ENCODE measurements around the gene AAGAB.
"Not testable (repeated sequence)": the region's sequence is repeated elsewhere in the genome, so short reads cannot be mapped to it uniquely, and the experiment has no call there.

The AAGAB gene, protein sequence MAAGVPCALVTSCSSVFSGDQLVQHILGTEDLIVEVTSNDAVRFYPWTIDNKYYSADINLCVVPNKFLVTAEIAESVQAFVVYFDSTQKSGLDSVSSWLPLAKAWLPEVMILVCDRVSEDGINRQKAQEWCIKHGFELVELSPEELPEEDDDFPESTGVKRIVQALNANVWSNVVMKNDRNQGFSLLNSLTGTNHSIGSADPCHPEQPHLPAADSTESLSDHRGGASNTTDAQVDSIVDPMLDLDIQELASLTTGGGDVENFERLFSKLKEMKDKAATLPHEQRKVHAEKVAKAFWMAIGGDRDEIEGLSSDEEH

DNA sequence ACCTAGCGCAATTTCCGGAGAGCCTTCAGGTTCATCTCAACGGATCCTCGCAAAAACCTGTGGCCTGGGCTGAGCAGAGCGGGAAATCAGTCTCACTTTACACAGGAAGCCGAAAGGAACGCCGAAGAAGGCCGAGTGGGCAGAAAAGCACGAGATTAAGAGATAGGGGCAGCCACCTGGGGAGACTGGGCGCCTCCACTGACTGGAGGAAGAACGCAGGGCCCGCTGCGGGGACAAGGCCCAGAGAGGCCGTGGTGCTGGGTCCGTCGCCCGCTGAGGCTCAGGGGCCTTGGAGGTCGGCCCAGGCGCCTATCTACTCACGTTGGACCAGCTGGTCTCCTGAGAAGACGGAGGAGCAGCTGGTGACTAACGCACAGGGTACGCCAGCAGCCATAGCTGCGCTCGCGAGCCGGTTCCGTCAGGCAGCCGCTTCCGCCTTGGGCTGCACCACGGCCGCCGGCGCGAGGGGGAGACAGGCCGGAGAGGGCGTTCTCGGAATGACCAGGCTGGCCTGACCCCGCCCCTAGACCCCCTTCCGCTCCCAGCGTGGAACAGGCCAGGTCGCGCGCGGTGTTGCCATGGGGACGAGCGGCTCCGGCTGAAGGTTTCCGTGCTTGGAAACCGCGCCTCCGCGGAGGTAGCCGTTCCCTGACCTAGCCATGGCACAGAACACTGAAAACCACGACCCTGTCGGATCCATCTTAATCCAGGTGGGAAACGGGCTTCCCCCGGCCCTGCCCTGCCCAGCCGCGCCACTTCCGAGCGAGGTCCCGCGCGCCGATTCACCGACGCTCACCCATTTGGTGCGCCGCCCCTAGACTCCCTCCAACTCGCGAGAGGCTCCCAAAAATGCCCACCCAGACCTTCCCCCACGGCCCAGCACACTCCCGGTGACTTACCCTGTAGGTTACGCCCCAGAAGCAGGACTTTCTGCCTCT lies at the start of gene AAGAB, which contains the start of gene IQCH:
TSS of gene AAGAB (minus strand) at position 424 of the 938 bp plus-strand sequence. CDS start at position 394, 30 bp downstream.
TSS of gene IQCH (plus strand) at position 549 of the 938 bp plus-strand sequence. CDS start at position 660, 111 bp downstream.
- peak; percentile 55 for DNase-seq

DNA sequence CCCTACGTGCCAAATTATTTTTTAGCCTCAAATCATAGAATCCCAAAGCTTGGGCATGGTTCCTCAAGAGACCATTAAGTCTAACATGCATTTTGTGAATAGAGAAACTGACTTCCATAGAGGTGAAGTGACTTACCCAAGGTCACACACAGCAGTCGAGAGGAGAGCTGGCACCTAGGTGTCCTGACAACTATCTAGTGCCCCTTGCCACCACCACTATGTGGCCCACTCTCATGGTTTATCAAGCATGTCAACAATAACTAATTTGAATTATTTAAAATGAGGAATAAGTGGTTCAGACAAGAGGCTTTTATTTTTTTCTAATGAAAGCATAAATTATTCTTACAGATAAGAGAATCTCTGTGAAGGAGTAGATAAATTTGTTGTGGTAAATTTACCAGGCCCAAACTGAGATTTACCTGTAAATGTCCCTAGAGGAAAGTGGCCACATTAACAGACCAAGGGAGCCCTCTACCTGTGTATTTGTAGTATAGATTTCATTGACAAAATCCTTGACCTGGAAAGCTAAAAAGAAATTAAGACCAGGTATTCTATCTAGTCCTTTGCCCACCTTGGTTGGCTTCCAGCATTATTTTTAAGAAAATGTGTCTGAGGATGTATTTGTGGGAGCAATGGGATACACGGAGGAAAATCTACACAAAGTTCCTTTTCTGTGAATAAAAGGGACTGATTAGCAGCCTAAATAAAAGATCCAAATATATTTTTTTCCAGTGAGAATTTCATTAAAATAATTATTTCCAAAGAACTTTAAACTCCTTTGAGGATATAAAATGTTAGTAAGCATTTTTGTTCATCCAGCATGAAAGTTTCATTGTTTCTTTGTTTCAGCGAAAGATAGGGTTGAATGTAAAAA lies 49.3 kb upstream of the AAGAB start:
- no peak for DNase-seq

DNA sequence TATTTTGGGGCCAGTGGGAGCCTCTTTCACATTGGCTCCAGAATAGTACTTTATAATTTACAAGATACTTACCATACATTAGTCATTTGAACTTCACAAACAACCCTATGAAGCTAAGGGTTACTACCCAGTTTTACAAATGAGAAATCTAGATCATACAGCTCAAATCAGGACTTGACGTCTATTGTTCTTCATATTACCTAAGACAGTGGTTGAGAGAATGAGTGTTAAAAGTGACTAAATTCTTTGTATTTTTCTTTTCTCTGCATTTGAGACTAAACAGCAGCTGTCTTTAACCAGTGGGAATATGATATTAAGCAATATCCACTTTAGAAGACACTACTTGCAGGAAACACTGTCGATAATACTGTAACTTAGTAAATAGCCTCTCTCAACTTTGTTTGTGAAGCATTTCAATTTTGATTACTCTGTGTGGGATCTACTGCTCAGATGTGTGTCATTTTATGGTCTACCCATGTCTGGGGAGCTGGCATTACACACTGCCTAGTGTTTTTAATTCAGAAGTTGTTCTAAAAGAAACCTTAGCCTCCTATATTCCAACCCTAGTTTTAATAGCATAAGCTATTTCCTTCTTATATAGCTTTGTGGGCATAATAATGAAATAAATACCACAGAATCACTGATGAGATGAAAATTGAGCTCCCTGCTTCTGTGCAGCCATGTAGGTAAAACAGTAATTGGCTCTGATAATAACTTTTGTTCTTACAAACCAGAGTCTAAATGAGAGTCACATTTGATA lies 46.0 kb upstream of the AAGAB start:
- no peak for DNase-seq

DNA sequence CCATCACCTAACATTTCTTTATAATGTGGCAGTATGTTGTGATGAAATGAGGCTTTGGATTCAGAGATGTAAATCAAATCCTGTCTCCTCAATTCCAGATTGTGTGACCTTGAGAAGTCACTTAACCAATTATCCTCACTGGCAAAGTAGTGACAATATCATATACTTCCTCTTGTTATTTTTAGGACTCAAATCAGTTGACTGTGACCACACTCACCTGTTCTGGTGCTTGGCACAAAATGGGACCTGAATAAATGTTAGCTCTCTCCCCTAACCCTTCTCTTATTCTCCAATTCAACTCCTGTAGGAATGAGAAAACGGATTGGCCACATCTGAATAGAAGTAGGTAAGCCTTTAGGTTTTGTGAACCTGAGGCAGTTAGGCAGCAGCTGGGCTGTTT lies 42.2 kb upstream of the AAGAB start:
- DNase-seq, result no peak

DNA sequence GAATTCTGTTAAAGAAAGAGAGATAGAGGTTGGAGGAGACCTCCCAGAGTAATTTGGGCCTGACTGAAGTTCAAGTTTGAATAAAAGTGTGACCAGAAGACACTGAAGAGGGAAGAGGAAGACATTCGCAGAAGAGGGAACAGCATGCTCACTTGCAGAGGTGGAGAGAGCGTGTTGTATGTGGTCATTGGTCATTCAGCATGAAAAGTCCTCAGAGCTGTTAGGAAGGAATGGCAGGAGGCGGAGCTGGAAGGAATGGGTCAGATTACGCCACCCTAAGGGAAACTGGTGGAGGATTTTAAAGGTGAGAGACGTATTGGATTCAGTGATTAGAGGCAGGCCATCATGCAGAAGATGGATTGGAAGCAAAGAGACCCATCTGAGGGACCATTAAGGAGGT lies 41.7 kb upstream of the AAGAB start:
- DNase-seq, result no peak

DNA sequence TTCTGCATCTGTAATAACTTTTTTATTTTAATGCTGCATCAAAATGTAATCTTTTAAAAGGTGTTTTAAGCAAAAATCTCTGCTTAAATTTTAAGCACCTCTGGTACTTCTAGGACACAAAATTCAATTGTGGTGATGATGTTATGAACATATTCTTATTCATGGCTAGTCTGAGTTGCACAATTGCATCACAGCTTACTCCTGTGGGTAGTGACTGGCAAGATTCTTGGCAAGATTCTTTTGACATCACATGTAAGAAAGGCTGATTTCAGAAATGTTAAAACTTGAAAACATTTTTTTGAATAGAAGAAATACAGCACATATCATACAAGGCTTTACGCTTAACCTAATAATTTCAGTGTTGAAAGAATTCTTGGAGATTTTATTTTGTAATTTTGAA lies 35.9 kb upstream of the AAGAB start:
- no peak for DNase-seq

DNA sequence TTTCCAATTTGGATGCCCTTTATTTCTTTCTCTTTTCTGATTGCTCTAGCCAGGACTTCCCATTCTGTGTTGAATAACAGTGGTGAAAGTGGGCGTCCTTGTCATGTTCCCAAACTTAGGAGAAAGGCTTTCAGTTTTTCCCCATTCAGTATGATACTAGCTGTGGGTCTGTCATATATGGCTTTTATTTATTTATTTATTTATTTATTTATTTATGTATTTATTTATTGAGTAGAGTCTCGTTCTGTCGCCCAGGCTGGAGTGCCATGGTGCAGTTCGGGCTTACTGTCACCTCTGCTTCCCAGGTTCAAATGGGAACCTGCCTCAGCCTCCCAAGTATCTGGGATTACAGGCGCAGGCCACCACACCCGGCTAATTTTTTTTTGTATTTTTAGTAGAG lies 31.9 kb upstream of the AAGAB start:
- not testable (repeated sequence) for DNase-seq

DNA sequence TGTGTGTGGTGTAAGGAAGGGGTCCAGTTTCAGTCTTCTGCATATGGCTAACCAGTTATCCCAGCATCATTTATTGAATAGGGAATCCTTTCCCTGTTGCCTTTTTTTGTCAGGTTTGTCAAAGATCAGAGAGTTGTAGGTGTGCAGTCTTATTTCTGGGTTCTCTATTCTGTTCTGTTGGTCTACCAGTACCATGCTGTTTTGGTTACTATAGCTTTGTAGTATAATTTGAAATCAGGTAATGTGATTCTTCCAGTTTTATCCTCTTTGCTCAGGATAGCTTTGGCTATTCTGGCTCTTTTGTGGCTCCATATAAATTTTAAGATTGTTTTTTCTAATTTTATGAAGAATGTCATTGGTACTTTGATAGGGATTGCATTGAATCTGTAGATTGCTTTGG lies 31.2 kb upstream of the AAGAB start:
- not testable (repeated sequence) for DNase-seq

DNA sequence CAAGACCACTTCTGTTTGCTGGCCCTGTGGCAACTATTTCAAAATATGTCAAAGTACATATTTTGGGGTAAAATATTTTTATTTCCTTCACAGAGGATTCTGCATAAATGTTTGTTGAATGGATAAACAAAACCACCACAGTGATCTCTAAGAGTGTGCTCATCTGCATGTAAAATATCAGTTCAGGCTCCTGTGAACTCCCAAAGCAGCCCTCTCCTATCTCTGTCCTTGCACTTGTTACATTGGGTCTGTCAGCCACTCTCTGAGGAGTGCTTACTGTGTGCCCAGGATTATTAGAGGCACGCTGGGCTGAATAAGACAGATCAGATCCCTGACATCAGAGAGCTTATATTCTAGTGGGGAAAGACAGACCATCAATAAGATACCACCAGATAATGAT lies 27.3 kb upstream of the AAGAB start:
- no peak for DNase-seq

DNA sequence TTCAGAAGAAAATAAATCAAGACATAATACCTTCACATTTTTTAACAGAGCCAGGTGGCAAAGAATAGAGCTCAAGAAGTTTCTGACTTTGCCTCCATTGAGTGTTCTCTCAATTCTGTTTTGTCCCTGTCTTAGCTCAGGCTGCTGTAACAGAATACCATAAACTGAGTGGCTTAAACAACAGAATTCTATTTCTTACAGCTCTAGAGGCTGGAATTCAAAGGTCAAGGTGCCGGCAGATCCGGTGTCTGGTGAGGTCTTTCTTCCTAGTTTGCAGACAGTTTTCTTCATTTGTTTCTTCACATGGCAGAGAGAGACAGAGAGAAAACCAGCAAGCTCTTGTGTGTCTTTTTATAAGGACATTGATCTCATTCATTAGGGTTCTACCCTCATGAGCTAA lies 25.8 kb upstream of the AAGAB start:
- DNase-seq, result no peak

DNA sequence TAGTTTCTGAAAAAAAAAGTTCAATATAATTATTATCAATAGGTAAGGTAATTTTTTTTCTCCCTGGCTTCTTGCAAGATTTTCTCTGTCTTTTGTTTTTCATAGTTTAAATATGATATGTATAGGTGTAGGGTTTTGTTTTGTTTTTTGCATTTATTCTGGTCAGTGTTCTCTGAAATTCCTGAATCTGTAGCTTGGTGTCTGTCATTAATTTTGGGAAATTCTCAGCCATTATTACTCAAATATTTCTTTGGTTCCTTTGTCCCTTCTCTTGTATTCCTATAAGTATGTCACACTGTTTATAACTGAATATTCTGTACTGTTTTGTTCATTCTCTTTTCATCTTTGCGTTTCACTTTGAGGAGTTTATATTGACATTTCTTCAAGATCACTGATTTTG lies 22.2 kb upstream of the AAGAB start:
- no peak for DNase-seq

DNA sequence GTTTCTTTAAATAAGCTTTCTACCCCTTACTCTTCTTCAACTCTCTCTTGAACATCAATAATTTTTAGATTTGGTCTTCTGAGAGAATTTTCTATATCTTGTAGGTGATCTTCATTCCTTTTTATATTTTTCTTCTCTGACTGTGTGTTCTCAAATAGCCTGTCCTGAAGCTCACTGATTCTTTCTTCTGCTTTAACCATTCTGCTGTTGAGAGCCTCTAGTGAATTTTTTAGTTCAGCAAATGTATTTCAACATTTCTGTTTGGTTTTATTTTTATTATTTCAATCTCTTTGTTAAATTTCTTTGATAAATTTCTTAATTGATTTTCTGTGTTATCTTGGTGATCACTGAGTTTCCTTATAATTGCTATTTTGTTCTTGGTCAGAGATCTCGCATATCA lies 19.8 kb upstream of the AAGAB start:
- DNase-seq, result no peak

DNA sequence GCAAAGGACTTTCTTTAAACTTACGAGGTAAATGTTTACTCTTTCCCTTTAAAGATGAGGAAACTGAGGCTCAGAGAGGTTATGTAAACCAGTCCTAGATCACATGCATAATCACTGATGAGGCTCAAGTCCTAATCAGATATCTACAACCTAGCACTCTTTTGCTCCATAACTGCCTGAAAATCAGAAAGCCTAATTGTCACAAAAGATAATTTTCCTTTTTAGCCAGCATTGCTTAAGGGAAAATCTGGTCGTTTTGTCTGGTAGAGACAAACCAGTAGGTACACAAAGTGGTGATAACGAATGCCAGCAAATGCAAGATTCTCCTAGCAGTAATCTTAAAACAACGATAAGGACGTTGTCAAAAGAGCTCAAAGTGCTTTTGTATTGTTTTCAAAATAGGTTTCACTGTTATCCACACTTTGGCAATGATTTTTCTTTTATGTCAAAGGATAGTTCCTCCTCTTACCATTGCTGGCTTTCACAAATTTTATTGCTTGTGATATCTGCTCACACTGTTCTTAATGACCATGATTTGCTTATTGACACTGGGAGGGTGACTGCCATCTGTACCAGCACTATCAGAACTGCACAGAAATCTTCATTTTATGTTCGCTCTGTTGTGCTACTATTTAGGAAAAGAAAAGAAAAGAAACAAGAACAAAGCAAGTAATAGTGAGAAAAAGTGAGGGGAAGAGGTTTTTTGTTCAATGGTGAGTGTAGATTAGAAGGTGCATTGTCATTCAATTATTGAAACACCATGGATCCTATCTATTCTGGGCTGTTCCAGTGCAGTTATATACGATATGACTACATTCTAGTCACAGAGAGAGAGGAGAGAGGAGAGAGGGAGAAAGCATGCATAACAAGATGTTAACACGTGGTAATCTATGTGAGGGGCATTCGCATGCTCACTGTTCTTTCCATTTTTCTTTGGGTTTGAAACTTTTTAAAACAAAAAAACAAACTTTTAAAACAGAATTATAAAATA lies 13.8 kb upstream of the AAGAB start:
- DNase-seq, result no peak

DNA sequence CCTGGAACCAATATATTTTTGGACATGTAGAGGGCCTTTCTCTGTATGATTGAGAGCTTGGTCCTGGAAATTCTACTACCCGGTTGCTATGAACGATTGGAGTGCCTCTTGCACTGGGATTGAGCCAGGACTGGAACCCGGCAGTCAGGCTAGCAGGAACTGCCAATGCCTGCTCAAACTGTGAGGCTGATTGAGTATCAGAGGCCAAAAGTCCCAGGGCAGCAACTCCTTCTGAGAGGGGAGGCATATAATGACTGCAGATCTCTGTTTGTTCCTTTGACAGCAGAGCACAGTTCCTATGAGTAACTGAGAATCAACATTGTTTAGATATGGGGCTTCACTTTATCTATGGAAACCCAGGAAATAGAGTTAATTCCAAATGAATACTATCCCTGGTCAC lies 13.0 kb upstream of the AAGAB start:
- DNase-seq, result no peak

DNA sequence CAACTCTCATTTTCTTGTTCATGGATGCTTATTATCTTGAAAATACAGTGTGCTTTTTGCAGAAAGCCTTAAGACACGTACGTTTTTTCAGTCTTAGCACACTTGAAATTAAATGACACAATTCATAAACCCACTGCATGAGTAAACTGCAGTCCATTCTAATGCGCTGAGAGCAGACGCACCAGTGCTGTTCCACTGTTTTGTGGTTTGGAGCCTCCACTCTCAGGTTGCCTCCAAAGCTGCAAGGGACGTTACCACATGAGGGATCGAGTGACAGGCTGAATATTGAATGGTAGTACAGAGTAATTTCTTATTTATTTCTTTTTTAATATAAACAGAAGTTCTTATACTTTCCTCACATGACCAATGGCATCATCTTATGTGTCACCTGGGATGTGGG lies 12.4 kb upstream of the AAGAB start:
- no peak for DNase-seq

DNA sequence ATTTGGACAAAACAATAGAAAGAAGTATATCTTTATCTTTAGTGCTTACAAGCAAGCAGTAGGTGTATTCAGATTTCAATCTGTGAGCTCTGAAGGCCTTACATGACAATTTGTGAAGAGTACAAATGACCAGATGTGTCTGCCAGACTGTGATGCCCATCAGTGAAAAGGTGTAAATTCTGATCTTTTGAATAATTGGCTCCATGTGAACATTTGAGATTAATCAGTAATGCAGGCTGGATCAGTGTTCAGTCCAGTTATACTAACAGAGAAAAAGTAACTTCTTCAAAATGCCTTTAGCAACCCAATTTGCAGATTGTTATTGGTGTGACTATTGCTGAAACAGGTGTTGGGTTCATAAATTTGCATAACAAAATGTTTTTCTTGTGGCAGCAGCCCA lies 5.3 kb upstream of the AAGAB start:
- no peak for DNase-seq

DNA sequence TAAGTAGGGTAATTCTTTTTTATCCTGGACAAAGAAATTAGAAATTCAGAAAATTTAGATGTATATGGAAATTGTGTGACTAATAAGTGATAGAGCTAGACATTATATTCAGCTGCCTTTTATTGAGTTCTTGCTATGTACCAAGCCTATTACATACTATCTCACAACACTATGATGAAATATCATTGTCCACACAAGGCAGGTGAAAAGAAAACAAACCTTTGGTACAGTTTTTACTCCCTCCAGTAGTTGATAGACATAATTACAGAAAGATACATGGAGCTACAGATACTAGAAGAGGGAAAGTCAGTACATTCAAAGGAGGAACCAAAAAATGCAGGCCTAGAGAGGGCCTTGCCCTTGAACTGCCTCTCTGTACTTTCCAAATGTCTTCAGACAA lies 4.9 kb upstream of the AAGAB start:
- DNase-seq, result no peak

DNA sequence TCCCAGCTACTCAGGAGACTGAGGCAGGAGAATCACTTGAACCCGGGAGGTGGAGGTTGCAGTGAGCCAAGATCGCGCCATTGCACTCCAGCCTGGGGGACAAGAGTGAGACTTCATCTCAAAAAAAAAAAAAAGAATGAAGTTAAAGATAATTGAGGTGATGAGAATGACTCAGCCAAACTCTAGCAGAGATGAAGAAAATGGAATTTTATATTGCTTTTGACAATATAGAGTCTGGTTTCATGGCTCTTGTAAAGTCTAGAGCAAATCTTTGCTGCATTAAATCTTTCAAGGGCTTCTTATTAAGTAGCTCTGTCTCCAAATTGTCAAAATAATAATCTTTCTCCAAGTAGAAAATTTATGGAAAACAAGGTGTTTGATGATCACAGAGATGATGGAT lies 4.0 kb upstream of the AAGAB start:
- not testable (repeated sequence) for DNase-seq

DNA sequence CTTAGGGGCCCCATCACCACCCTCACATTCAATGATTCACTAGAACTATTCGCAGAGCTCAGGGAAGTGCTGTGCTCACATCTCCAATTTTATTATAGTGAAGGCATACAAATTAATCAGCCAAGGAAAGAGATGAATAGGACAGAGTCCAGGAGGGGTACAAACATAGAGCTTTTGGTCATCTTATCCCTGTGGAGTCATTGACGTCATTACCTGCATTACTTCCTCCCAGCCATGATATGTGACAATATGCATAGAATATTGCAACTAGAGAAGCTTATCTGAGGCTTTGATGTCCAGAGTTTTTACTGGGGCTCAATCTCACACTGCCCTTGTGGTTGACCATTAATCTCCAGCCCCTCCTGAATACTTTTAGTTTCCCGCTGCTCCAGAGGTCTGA lies 1.6 kb upstream of the AAGAB start:
- no peak for DNase-seq

DNA sequence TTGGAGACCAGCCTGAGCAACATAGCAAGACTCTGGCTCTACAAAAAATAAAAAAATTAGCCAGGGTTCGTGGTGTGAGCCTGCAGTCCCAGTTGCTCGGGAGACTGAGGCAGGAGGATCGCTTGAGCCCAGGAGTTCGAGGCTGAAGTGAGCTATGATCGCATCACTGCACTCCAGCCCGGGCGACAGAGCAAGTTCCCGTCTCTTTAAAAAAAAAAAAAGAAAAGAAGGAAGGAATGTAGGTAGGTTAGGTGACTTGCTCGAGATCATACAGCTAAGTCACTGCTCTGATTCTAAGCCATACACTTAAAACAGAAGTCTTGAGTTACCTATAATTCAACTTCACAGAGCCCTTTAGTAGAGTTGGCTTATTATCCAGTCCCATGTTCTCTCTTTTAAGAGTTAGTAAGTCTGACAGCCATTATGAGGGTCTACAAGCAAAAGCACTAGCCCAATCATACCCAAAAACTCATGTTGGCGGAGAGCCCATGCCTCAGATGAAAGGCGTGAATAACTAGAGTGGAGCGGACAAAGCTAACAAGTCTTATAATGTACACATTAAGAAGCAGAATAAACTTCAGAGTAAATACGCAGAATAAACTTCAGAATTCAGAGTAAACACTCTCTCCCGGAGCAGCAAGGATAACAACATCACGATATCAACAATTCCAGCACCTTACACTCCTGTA lies 768 bp downstream of the AAGAB start:
- DNase-seq, result no peak

Data from NCI-H1436 treated with DMSO at 0.1 percent for 48 hours (cell line).